Endothelial cell of umbilical vein (primary cell): Measurements from ENCODE around the gene RANBP3. TPM values are rescaled to one million over a fixed set of nuclear protein-coding genes. Genes with fewer than 3 reads are reported as not detected.
A peak's percentile ranks its signal among the peaks of the same experiment; 100 is the strongest.

Source experiments
- BruUV-seq: library from RNA; stranded (reverse); fragments of 400-500 nt; replicated peaks from 2 replicates; lab custom pipeline; 2021; lab: Mats Ljungman, UMichigan
- CTCF ChIA-PET: fragments of 300-600, 350-600 bp; sonication (Branson Sonifier 250); formaldehyde crosslinking; loops from one replicate; lab custom pipeline; 2021; ENCODE audit warnings: antibody characterized with exemption, inconsistent platforms; lab: Charles Lee
- POLR2A ChIA-PET: fragments of 300-600, 350-600 bp; sonication (Branson Sonifier 250); formaldehyde crosslinking; loops from one replicate; lab custom pipeline; 2021; ENCODE audit warnings: antibody characterized with exemption, inconsistent platforms; lab: Charles Lee
- DNase-seq: peaks from one replicate; pipeline ENCODE4 v3.0.0-alpha.2; 2011; ENCODE audit warnings: low read depth, low spot score
- FAIRE-seq: peaks from 2 replicates; lab custom pipeline; 2011; peaks lifted over from hg19 to GRCh38; lab: Jason Lieb, UNC
- H2AFZ ChIP-seq: 2 replicates; pipeline ENCODE4 v1.6.0; 2012; ENCODE audit warnings: low read depth, low read length, control low read depth, inconsistent platforms
- H3K27ac ChIP-seq: 2 replicates; pipeline ENCODE4 v1.5.1; 2011; ENCODE audit warnings: low read depth, mild to moderate bottlenecking, control low read depth, low read length, moderate library complexity; ENCODE audit not compliant: insufficient read depth
- H3K27me3 ChIP-seq, 2 experiments: 2 replicates each; pipeline versions ENCODE4 v1.6.0 to v1.6.1; 2011; ENCODE audit warnings: low read length in 2 of 2, mixed read lengths in 1 of 2; ENCODE audit not compliant: control insufficient read depth in 2 of 2, insufficient read depth in 2 of 2
- H3K36me3 ChIP-seq, 2 experiments: 2 replicates in 1 of 2; 3 replicates in 1 of 2; pipeline ENCODE4 v1.5.1; 2011; ENCODE audit warnings: low read length in 2 of 2, mild to moderate bottlenecking in 1 of 2, moderate library complexity in 1 of 2; ENCODE audit not compliant: control insufficient read depth in 2 of 2, insufficient read depth in 2 of 2; ENCODE audit errors: extremely low read depth in 1 of 2
- H3K4me1 ChIP-seq: 3 replicates; pipeline ENCODE4 v1.5.1; 2011; ENCODE audit warnings: mild to moderate bottlenecking, low read length; ENCODE audit not compliant: control insufficient read depth, insufficient read depth; ENCODE audit errors: extremely low read depth
- H3K4me2 ChIP-seq: 2 replicates; pipeline ENCODE4 v1.6.1; 2011; ENCODE audit warnings: low read length, control low read depth, mixed read lengths; ENCODE audit not compliant: insufficient read depth
- H3K4me3 ChIP-seq, 3 experiments: fragments of 200-600 bp in 1 of 3; sonication (generic), shearing (Covaris generic) in 1 of 3; replicated peaks in 1 of 3; 2 replicates each; pipeline ENCODE4 v1.5.1; 2011 to 2016; ENCODE audit warnings: control low read depth in 3 of 3, low read length in 3 of 3, mild to moderate bottlenecking in 2 of 3, inconsistent platforms in 1 of 3, low read depth in 1 of 3, moderate library complexity in 1 of 3; ENCODE audit not compliant: insufficient read depth in 1 of 3
- H3K79me2 ChIP-seq: 2 replicates; pipeline ENCODE4 v1.6.0; 2012; ENCODE audit warnings: low read length, inconsistent platforms; ENCODE audit not compliant: control insufficient read depth, insufficient read depth
- H3K9ac ChIP-seq: replicated peaks from 2 replicates; pipeline ENCODE3; 2011; ENCODE audit warnings: low read length, control low read depth; ENCODE audit not compliant: insufficient read depth; ENCODE audit errors: extremely low read depth
- H3K9me1 ChIP-seq: replicated peaks from 3 replicates; pipeline ENCODE4 v1.6.0; 2011; ENCODE audit warnings: mild to moderate bottlenecking, low read length; ENCODE audit not compliant: control insufficient read depth, insufficient read depth; ENCODE audit errors: extremely low read depth
- H3K9me3 ChIP-seq: replicated peaks from 2 replicates; pipeline ENCODE4 v1.5.1; 2012; ENCODE audit warnings: low read length, inconsistent platforms; ENCODE audit not compliant: control insufficient read depth, insufficient read depth
- H4K20me1 ChIP-seq: replicated peaks from 2 replicates; pipeline ENCODE3; 2011; ENCODE audit warnings: mild to moderate bottlenecking, low read length; ENCODE audit not compliant: control insufficient read depth, insufficient read depth; ENCODE audit errors: extremely low read depth
- EZH2 ChIP-seq: IDR thresholded peaks from 2 replicates; pipeline ENCODE4 v1.6.1; 2012; ENCODE audit warnings: borderline replicate concordance, low read depth, mild to moderate bottlenecking, moderate library complexity, low read length, inconsistent platforms; ENCODE audit not compliant: severe bottlenecking
- FOS ChIP-seq: IDR thresholded peaks from 2 replicates; pipeline ENCODE4 v1.6.1; 2011; ENCODE audit warnings: mild to moderate bottlenecking, low read length, moderate library complexity, borderline replicate concordance; ENCODE audit not compliant: insufficient read depth
- GATA2 ChIP-seq: IDR thresholded peaks from 2 replicates; pipeline ENCODE4 v1.7.0; 2011; ENCODE audit warnings: low read depth, mild to moderate bottlenecking, moderate library complexity, mixed read lengths, low read length; ENCODE audit not compliant: insufficient read length, insufficient read depth
- JUN ChIP-seq: IDR thresholded peaks from 2 replicates; pipeline ENCODE4 v1.6.1; 2011; ENCODE audit warnings: borderline replicate concordance, low read depth; ENCODE audit not compliant: insufficient read length, insufficient read depth
- MYC ChIP-seq: IDR thresholded peaks from one replicate; pipeline ENCODE4 v1.6.1; 2011; ENCODE audit warnings: mild to moderate bottlenecking, low read depth, low read length
- POLR2A ChIP-seq: IDR thresholded peaks from 2 replicates; pipeline ENCODE4 v1.6.1; 2012; ENCODE audit warnings: low read depth, mild to moderate bottlenecking, control low read depth, low read length
- POLR2AphosphoS5 ChIP-seq: IDR thresholded peaks from 2 replicates; pipeline ENCODE4 v1.6.1; 2012; ENCODE audit warnings: low read depth, mild to moderate bottlenecking, control low read depth, low read length, moderate library complexity; ENCODE audit not compliant: insufficient read depth
- dilution Hi-C: fragments of 300-500 bp; cut with MboI; formaldehyde crosslinking; loops from one replicate; pipeline ENCODE4 v1.15.0; 2019; ENCODE audit warnings: low sequenced_read_pairs; ENCODE audit not compliant: extremely low pct_ligation_motif_present
- intact Hi-C: fragments of 100-400 bp; cut with micrococcal nuclease; formaldehyde crosslinking; loops from one replicate; pipeline ENCODE4 v1.10.0; 2022
- polyA plus RNA-seq, 4 experiments: library from polyadenylated mRNA; depleted of rRNA in 3 of 4; stranded (reverse) in 3 of 4; unstranded in 1 of 4; fragments of >200 nt; gene quantifications; 2 replicates each; pipeline versions ENCODE4 v1.2.1 to v1.2.3, GENCODE V29; 2011 to 2012; ENCODE audit warnings: missing spikeins in 1 of 4
- total RNA-seq: library from RNA; stranded (reverse); gene quantifications from 2 replicates; pipeline ENCODE4 v1.2.3, GENCODE V29; 2021
- TF ChIP-seq, protein P1 (sequence below), 2 donors: IDR thresholded peaks; 1 replicate in 1 of 2; 2 replicates in 1 of 2; pipeline ENCODE4 v1.5.1; 2011; ENCODE audit warnings: low read length in 2 of 2, mild to moderate bottlenecking in 2 of 2, moderate library complexity in 2 of 2, control low read depth in 1 of 2, inconsistent platforms in 1 of 2, low read depth in 1 of 2; ENCODE audit not compliant: insufficient read depth in 1 of 2; ENCODE audit errors: extremely low read depth in 1 of 2
- TF ChIP-seq, protein P2 (sequence below): IDR thresholded peaks from 2 replicates; pipeline ENCODE4 v1.6.1; 2011; ENCODE audit not compliant: insufficient read depth, insufficient read length

Gene RANBP3
- total and polyA plus RNA-seq, 2 donors (not counting 3 experiments of a cell fraction or from before 2014, with no cell fraction given) = 72.3 to 85.3 TPM

DNA sequence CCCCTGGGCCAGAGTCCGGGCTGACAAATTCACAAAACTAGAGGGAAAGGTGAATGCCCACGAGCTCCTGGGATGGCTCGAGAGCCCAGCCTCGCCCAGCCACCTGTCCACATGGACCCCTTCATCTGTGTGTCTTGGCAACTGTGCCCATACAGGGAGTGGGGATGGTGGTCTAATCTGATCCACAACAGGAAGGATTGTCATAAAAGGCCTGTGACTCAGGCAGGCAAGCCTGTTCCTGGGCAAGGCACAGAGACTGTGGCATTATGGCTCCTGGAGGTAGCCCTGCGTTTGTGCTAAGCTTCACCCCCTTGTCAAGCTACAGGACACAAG, 43.9 kb downstream of the RANBP3 start:
- Histone ChIP-seq H3K4me2 (no peak overlapping the region), H3K9ac (no peak overlapping the region), H3K4me3 (no peak overlapping the region), H3K9me3 (no peaks in the 10 kb centered on the region), H2AFZ (no peak overlapping the region), H4K20me1 (no peaks in the 10 kb centered on the region), H3K79me2 (no peaks in the 10 kb centered on the region), H3K9me1 (no peaks in the 10 kb centered on the region), H3K4me1 (peaks cover 30% of the 10 kb centered on the region), H3K27ac (peak overlapping the region; percentile 42), H3K36me3 (peaks cover 13 to 23% of the 10 kb centered on the region in 2 experiments), H3K27me3 (no peaks in the 10 kb centered on the region)
- dilution Hi-C loops (no loop called here), intact Hi-C loops (no loop called here)
- FAIRE-seq = peak; percentile 90
- TF ChIP-seq, protein P1, sequence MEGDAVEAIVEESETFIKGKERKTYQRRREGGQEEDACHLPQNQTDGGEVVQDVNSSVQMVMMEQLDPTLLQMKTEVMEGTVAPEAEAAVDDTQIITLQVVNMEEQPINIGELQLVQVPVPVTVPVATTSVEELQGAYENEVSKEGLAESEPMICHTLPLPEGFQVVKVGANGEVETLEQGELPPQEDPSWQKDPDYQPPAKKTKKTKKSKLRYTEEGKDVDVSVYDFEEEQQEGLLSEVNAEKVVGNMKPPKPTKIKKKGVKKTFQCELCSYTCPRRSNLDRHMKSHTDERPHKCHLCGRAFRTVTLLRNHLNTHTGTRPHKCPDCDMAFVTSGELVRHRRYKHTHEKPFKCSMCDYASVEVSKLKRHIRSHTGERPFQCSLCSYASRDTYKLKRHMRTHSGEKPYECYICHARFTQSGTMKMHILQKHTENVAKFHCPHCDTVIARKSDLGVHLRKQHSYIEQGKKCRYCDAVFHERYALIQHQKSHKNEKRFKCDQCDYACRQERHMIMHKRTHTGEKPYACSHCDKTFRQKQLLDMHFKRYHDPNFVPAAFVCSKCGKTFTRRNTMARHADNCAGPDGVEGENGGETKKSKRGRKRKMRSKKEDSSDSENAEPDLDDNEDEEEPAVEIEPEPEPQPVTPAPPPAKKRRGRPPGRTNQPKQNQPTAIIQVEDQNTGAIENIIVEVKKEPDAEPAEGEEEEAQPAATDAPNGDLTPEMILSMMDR (IDR thresholded peaks at IDR 0.05; ENCODE audit: extremely low read depth in 1 of 2, insufficient read depth in 1 of 2, low read depth in 1 of 2, low read length in 2 of 2) = no peak
- TF ChIP-seq GATA2 = peak; percentile 69
- peak; percentile 38 for TF ChIP-seq JUN
- DNase-seq = peak; percentile 47
- ChIA-PET POLR2A (no interaction called here), CTCF (interaction anchor here (2.9 to 3.4 kb wide), 3 partner anchors 34 to 130 kb away, joined by 12 to 28 read pairs (median 17); partner anchors contain the start of gene NRTN)
- BruUV-seq = no TSS peak

- no peaks in the 10 kb centered on the region for H3K27me3 ChIP-seq
- no TSS peak for BruUV-seq
- intact Hi-C loops = no loop called here
- no peaks in the 10 kb centered on the region for H3K9me1 ChIP-seq
- DNase-seq (no peak), FAIRE-seq (no peak)
- CTCF ChIA-PET = interaction anchor here (2.9 to 3.1 kb wide), 2 partner anchors 35 to 89 kb away, joined by 17 to 28 read pairs; no protein-coding TSS in a partner anchor
- dilution Hi-C loops = no loop called here
- no peaks in the 10 kb centered on the region for H3K79me2 ChIP-seq
- H3K4me2 ChIP-seq = no peak overlapping the region
- TF ChIP-seq GATA2 (no peak), FOS (no peak), EZH2 (no peak), MYC (no peak), POLR2A (no peak), JUN (no peak), POLR2AphosphoS5 (no peak)
- TF ChIP-seq, protein P2, sequence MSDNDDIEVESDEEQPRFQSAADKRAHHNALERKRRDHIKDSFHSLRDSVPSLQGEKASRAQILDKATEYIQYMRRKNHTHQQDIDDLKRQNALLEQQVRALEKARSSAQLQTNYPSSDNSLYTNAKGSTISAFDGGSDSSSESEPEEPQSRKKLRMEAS = no peak
- peaks cover 13 to 27% of the 10 kb centered on the region in 2 experiments for H3K36me3 ChIP-seq
- no peaks in the 10 kb centered on the region for H3K9me3 ChIP-seq
- POLR2A ChIA-PET = no interaction called here
- H2AFZ ChIP-seq = no peak overlapping the region
- no peak overlapping the region for H3K9ac ChIP-seq
- peak overlapping the region; percentile 42 for H3K27ac ChIP-seq
- no peaks in the 10 kb centered on the region for H4K20me1 ChIP-seq
- H3K4me3 ChIP-seq = no peak overlapping the region
- H3K4me1 ChIP-seq = peaks cover 30% of the 10 kb centered on the region
Observed at GRCh38 chr19:5933391-5934068, 44.4 kb downstream of the RANBP3 start.
